ENCODE results near the gene GRK1.

DNA sequence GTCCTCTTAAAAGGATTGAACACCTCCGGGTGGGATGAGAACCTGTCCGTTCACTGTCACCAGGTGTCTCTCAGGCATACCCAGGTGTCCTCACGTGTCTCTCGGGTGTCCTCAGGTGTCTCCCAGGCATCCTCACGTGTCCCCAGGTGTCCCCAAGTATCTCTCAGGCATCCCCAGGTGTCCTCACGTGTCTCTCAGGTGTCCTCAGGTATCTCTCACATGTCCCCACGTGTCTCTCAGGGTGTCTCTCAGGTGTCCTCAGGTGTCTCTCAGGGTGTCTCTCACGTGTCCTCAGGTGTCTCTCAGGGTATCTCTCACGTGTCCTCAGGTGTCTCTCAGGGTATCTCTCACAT is 42.8 kb upstream of the GRK1 start:
- no peak for TF ChIP-seq EZH2 (IDR thresholded peaks at IDR 0.05; ENCODE audit: borderline replicate concordance)
- no peak for TF ChIP-seq CTCF (IDR thresholded peaks at IDR 0.05; ENCODE audit: poor library complexity)

Data from hepatocyte (in vitro differentiated cells).